ENCODE data around the gene CGB8.

The CGB8 gene

DNA sequence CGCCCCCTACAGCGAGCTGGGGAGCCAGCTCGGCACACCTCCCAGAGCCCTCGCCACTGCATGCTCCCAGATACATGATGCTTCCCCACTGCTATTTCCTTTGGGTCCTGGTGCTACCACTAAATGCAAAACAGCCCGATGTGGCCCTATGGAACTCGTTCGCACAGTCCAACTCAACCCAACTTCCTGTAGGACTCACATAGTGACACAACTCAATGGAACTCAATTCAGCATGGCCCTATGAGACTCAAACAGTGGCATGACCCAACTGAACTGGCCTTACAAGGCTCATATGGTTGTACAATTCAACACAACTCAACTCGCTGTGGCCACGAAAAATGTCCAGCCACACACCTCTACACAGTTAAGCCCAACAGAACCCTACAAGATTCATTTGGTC, 20.1 kb upstream of the CGB8 start:
- no peak overlapping the region for H2AFZ ChIP-seq (ENCODE audit: low read length)
- no peaks in the 10 kb centered on the region for H3K4me1 ChIP-seq (ENCODE audit: low read length)
- no peak for TF ChIP-seq EZH2phosphoT487 (IDR thresholded peaks at IDR 0.05; ENCODE audit: low read length)
- TF ChIP-seq EZH2 (optimal IDR thresholded peaks at IDR 0.05; ENCODE audit: low read depth, low read length), result no peak
- TF ChIP-seq, protein P1, sequence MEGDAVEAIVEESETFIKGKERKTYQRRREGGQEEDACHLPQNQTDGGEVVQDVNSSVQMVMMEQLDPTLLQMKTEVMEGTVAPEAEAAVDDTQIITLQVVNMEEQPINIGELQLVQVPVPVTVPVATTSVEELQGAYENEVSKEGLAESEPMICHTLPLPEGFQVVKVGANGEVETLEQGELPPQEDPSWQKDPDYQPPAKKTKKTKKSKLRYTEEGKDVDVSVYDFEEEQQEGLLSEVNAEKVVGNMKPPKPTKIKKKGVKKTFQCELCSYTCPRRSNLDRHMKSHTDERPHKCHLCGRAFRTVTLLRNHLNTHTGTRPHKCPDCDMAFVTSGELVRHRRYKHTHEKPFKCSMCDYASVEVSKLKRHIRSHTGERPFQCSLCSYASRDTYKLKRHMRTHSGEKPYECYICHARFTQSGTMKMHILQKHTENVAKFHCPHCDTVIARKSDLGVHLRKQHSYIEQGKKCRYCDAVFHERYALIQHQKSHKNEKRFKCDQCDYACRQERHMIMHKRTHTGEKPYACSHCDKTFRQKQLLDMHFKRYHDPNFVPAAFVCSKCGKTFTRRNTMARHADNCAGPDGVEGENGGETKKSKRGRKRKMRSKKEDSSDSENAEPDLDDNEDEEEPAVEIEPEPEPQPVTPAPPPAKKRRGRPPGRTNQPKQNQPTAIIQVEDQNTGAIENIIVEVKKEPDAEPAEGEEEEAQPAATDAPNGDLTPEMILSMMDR (IDR thresholded peaks at IDR 0.05; ENCODE audit: low read length), result no peak
- H3K4me3 ChIP-seq (ENCODE audit: low read length), result no peak overlapping the region
- no peaks in the 10 kb centered on the region for H3F3A ChIP-seq (ENCODE audit: insufficient read depth, low read length)
- H3K27ac ChIP-seq (ENCODE audit: low read length), result no peak overlapping the region
- DNase-seq, result no peak
- H3K9ac ChIP-seq (ENCODE audit: low read length), result no peak overlapping the region
- H3K79me2 ChIP-seq (ENCODE audit: low read length), result no peaks in the 10 kb centered on the region
- H4K20me1 ChIP-seq (ENCODE audit: insufficient read depth, low read length), result no peaks in the 10 kb centered on the region
- H3K27me3 ChIP-seq (replicated peaks; ENCODE audit: insufficient read depth, low read length), result peaks cover 81% of the 10 kb centered on the region
- no peak overlapping the region for H3K4me2 ChIP-seq (ENCODE audit: low read depth, low read length)
- no peaks in the 10 kb centered on the region for H3K9me2 ChIP-seq (replicated peaks; ENCODE audit: insufficient read depth, low read length)
- no peaks in the 10 kb centered on the region for H3K36me3 ChIP-seq (replicated peaks; ENCODE audit: insufficient read depth, low read length)
- no peaks in the 10 kb centered on the region for H3K9me3 ChIP-seq (replicated peaks; ENCODE audit: insufficient read depth, low read length)

DNA sequence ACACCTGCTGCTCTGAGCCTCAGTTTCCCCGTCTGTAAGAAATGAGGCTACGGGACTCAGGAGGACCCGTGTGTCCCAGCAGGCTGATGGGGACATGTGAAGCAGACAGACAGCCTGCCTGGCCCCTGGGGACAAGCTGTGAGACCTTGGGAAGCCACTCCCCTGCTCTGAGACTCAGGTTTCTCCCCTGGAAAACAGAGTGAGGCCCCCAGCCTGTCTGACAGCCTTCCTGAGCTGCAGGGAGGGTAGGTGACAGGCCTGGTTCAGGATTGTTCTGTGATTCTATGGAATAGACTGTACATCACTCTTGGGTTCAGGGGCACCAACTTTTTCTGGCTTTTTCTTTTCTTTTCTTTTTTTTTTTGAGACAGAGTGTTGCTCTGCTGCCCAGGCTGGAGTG, 18.6 kb upstream of the CGB8 start:
- Histone ChIP-seq H3K4me1 (ENCODE audit: low read length) (no peaks in the 10 kb centered on the region), H3K36me3 (replicated peaks; ENCODE audit: insufficient read depth, low read length) (no peaks in the 10 kb centered on the region), H3K79me2 (ENCODE audit: low read length) (no peaks in the 10 kb centered on the region), H3F3A (ENCODE audit: insufficient read depth, low read length) (no peaks in the 10 kb centered on the region), H3K4me2 (ENCODE audit: low read depth, low read length) (no peak overlapping the region), H3K9me3 (replicated peaks; ENCODE audit: insufficient read depth, low read length) (no peaks in the 10 kb centered on the region), H2AFZ (ENCODE audit: low read length) (no peak overlapping the region), H4K20me1 (ENCODE audit: insufficient read depth, low read length) (no peaks in the 10 kb centered on the region), H3K27ac (ENCODE audit: low read length) (no peak overlapping the region), H3K9me2 (replicated peaks; ENCODE audit: insufficient read depth, low read length) (no peaks in the 10 kb centered on the region), H3K9ac (ENCODE audit: low read length) (no peak overlapping the region), H3K4me3 (ENCODE audit: low read length) (no peak overlapping the region), H3K27me3 (replicated peaks; ENCODE audit: insufficient read depth, low read length) (peaks cover 77% of the 10 kb centered on the region)
- TF ChIP-seq EZH2phosphoT487 (IDR thresholded peaks at IDR 0.05; ENCODE audit: low read length) (no peak), EZH2 (optimal IDR thresholded peaks at IDR 0.05; ENCODE audit: low read depth, low read length) (no peak)
- TF ChIP-seq, protein P1 (IDR thresholded peaks at IDR 0.05; ENCODE audit: low read length), result no peak
- no peak for DNase-seq

DNA sequence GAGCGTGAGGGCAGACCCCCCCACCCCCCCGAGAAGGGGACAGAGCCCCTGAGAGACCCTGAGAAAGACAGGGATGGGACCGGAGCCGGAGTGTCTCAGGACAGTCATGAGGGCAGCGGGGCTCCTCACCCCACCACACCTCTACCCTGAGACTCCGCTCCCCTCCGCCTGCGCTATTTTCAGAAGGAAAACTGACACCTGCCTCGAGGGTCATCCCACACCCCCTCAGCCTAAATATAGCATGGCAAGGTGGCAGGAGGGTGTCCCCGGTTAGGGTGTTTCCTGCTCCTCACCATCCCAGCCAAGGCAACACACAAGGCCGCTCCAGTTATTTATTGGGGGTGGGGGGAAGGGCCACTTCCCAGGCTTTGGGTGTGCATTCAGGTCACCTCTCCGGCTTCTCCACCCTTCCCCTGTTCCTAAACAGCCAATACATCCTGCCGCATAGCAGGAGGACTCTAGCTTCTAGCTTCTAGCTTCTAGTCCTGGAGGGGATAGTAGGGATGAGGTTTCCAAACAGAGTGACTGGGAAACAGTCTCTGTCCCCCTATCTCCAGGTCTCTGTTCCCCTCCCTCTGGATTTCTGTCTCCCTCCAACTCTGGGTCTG, 17.1 kb upstream of the CGB8 start:
- no peaks in the 10 kb centered on the region for H3K9me2 ChIP-seq (replicated peaks; ENCODE audit: insufficient read depth, low read length)
- H3K27me3 ChIP-seq (replicated peaks; ENCODE audit: insufficient read depth, low read length), result peaks cover 91% of the 10 kb centered on the region
- H4K20me1 ChIP-seq (ENCODE audit: insufficient read depth, low read length), result no peaks in the 10 kb centered on the region
- H3K9ac ChIP-seq (ENCODE audit: low read length), result no peak overlapping the region
- no peak overlapping the region for H3K4me3 ChIP-seq (ENCODE audit: low read length)
- H3K27ac ChIP-seq (ENCODE audit: low read length), result no peak overlapping the region
- no peak for DNase-seq
- H3K4me2 ChIP-seq (ENCODE audit: low read depth, low read length), result no peak overlapping the region
- no peaks in the 10 kb centered on the region for H3K79me2 ChIP-seq (ENCODE audit: low read length)
- no peak overlapping the region for H2AFZ ChIP-seq (ENCODE audit: low read length)
- H3K9me3 ChIP-seq (replicated peaks; ENCODE audit: insufficient read depth, low read length), result no peaks in the 10 kb centered on the region
- H3F3A ChIP-seq (ENCODE audit: insufficient read depth, low read length), result no peaks in the 10 kb centered on the region
- H3K4me1 ChIP-seq (ENCODE audit: low read length), result peaks cover 9% of the 10 kb centered on the region
- TF ChIP-seq, protein P1 (IDR thresholded peaks at IDR 0.05; ENCODE audit: low read length), result no peak
- TF ChIP-seq EZH2 (optimal IDR thresholded peaks at IDR 0.05; ENCODE audit: low read depth, low read length), result no peak
- TF ChIP-seq EZH2phosphoT487 (IDR thresholded peaks at IDR 0.05; ENCODE audit: low read length), result no peak
- H3K36me3 ChIP-seq (replicated peaks; ENCODE audit: insufficient read depth, low read length), result no peaks in the 10 kb centered on the region
